Ovary (tissue), 3 donors: ENCODE results near the gene CC2D2A.

ENCODE experiments used
- POLR2A ChIP-seq: fragments of 450-650 bp; IDR thresholded peaks from one replicate; pipeline ENCODE4 v1.6.1; 2017; ENCODE audit warnings: antibody characterized with exemption, mild to moderate bottlenecking, moderate library complexity
- TF ChIP-seq, protein P1 (sequence below), 3 donors: fragments of 450-650 bp in 2 of 3; fragments of 200-600 bp in 1 of 3; IDR thresholded peaks; one replicate each; pipeline versions ENCODE4 v1.5.1 to v1.8.0; 2016 to 2022; ENCODE audit warnings: antibody characterized with exemption in 3 of 3, mild to moderate bottlenecking in 1 of 3
- donor health status: DM: no; HTN: no; CAD: no.

DNA sequence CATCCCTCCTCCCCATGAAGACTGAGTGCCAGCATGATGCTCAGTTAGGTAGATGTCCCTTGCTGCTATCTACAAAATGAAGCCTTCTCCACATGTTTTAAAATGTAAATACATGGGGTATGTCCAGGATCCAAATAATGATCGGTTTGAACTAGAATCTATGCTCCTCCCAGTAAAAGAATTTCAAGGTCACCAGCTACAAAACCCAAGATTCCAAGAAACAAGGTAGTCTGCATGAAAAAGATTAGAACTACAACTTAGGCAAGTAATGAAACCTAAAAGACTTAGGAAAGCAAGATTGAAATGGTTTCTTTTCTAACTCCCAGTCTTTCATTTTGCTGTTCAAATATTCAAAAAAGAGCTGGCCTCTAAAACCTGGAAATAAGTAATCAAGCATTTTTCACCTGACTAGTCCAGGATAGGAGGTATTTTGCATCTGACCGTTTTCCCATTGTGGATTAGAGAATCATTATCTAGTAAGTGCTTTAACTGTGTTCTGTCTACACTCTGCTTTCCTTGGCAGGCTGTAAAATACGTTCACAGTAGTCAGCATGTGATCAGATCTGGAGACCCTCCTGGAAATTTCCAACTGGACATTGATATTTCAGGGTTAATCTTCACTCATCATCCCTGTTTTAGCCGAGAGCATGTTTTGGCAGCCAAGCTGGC, 57.4 kb downstream of the CC2D2A start:
- TF ChIP-seq, protein P1, sequence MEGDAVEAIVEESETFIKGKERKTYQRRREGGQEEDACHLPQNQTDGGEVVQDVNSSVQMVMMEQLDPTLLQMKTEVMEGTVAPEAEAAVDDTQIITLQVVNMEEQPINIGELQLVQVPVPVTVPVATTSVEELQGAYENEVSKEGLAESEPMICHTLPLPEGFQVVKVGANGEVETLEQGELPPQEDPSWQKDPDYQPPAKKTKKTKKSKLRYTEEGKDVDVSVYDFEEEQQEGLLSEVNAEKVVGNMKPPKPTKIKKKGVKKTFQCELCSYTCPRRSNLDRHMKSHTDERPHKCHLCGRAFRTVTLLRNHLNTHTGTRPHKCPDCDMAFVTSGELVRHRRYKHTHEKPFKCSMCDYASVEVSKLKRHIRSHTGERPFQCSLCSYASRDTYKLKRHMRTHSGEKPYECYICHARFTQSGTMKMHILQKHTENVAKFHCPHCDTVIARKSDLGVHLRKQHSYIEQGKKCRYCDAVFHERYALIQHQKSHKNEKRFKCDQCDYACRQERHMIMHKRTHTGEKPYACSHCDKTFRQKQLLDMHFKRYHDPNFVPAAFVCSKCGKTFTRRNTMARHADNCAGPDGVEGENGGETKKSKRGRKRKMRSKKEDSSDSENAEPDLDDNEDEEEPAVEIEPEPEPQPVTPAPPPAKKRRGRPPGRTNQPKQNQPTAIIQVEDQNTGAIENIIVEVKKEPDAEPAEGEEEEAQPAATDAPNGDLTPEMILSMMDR (IDR thresholded peaks at IDR 0.05), result no peak
- TF ChIP-seq POLR2A, result no peak
